Keratinocyte (primary cell): ENCODE measurements around the gene SLC16A4. TPM values are rescaled to one million over a fixed set of nuclear protein-coding genes. Genes with fewer than 3 reads are reported as not detected.

ENCODE experiments used
- DNase-seq: peaks from one replicate; pipeline ENCODE4 v3.0.0-alpha.2; 2011; ENCODE audit warnings: low read depth, missing footprints, low spot score
- FAIRE-seq: peaks from 2 replicates; lab custom pipeline; 2011; peaks lifted over from hg19 to GRCh38; lab: Jason Lieb, UNC
- H2AFZ ChIP-seq: 2 replicates; pipeline ENCODE4 v1.6.0; 2012; ENCODE audit warnings: low read length, control low read depth, inconsistent platforms; ENCODE audit not compliant: control insufficient read depth
- H3K27ac ChIP-seq: 2 replicates; pipeline ENCODE4 v1.5.1; 2011; ENCODE audit warnings: low read length; ENCODE audit not compliant: control insufficient read depth, insufficient read depth
- H3K27me3 ChIP-seq: 3 replicates; pipeline ENCODE4 v1.6.0; 2011; ENCODE audit warnings: low read length; ENCODE audit not compliant: control insufficient read depth, insufficient read depth; ENCODE audit errors: extremely low read depth
- H3K36me3 ChIP-seq, 2 experiments: 2 replicates in 1 of 2; 3 replicates in 1 of 2; pipeline ENCODE4 v1.5.1; 2011; ENCODE audit warnings: low read length in 2 of 2, mild to moderate bottlenecking in 1 of 2; ENCODE audit not compliant: control insufficient read depth in 2 of 2, insufficient read depth in 2 of 2; ENCODE audit errors: extremely low read depth in 1 of 2
- H3K4me1 ChIP-seq: 3 replicates; pipeline ENCODE4 v1.5.1; 2011; ENCODE audit warnings: low read length; ENCODE audit not compliant: control insufficient read depth, insufficient read depth; ENCODE audit errors: extremely low read depth
- H3K4me2 ChIP-seq: 3 replicates; pipeline ENCODE4 v1.6.0; 2011; ENCODE audit warnings: low read depth, low read length; ENCODE audit not compliant: control insufficient read depth, insufficient read depth; ENCODE audit errors: extremely low read depth
- H3K4me3 ChIP-seq, 3 experiments: fragments of 200-600 bp in 1 of 3; sonication (generic) in 1 of 3; 2 replicates in 2 of 3; 3 replicates in 1 of 3; pipeline ENCODE4 v1.5.1; 2011 to 2016; ENCODE audit warnings: low read length in 3 of 3, mild to moderate bottlenecking in 3 of 3, control low read depth in 2 of 3, inconsistent platforms in 1 of 3, low read depth in 1 of 3, mixed read lengths in 1 of 3, mixed run types in 1 of 3, moderate library complexity in 1 of 3; ENCODE audit not compliant: control insufficient read depth in 2 of 3, insufficient read depth in 2 of 3; ENCODE audit errors: extremely low read depth in 1 of 3
- H3K79me2 ChIP-seq: 2 replicates; pipeline ENCODE4 v1.6.0; 2012; ENCODE audit warnings: low read length; ENCODE audit not compliant: control insufficient read depth, insufficient read depth
- H3K9ac ChIP-seq: 3 replicates; pipeline ENCODE4 v1.6.0; 2011; ENCODE audit warnings: low read length; ENCODE audit not compliant: control insufficient read depth, insufficient read depth; ENCODE audit errors: extremely low read depth
- H3K9me1 ChIP-seq: 3 replicates; pipeline ENCODE4 v1.6.0; 2011; ENCODE audit warnings: low read length; ENCODE audit not compliant: control insufficient read depth, insufficient read depth; ENCODE audit errors: extremely low read depth
- H3K9me3 ChIP-seq: 2 replicates; pipeline ENCODE4 v1.5.1; 2012; ENCODE audit warnings: low read depth, low read length; ENCODE audit not compliant: control insufficient read depth
- H4K20me1 ChIP-seq: 3 replicates; pipeline ENCODE4 v1.6.0; 2011; ENCODE audit warnings: low read length; ENCODE audit not compliant: control insufficient read depth, insufficient read depth; ENCODE audit errors: extremely low read depth
- EZH2 ChIP-seq: IDR thresholded peaks from one replicate; pipeline ENCODE4 v1.6.1; 2012; ENCODE audit warnings: inconsistent platforms, mild to moderate bottlenecking, low read length, moderate library complexity
- dilution Hi-C: fragments of 300-500 bp; cut with MboI; formaldehyde crosslinking; loops from one replicate; pipeline ENCODE4 v1.7.0; 2020; ENCODE audit warnings: low sequenced_read_pairs; ENCODE audit not compliant: extremely low pct_ligation_motif_present
- polyA plus RNA-seq, 5 experiments: library from polyadenylated mRNA; depleted of rRNA in 3 of 5; stranded (reverse) in 3 of 5; stranded (forward) in 1 of 5; unstranded in 1 of 5; fragments of >200 nt; gene quantifications; 1 replicate in 1 of 5; 2 replicates in 3 of 5; 3 replicates in 1 of 5; pipeline versions ENCODE4 v1.2.1 to v1.2.3, GENCODE V29; 2011 to 2012; ENCODE audit warnings: missing spikeins in 2 of 5, low read depth in 1 of 5, low replicate concordance in 1 of 5
- TF ChIP-seq, protein P1 (sequence below), 3 experiments: IDR thresholded peaks in 1 of 3; conservative IDR thresholded peaks in 1 of 3; optimal IDR thresholded peaks in 1 of 3; 2 replicates in 2 of 3; 3 replicates in 1 of 3; pipeline versions ENCODE3 to v1.5.1; 2011; ENCODE audit warnings: low read length in 3 of 3, mild to moderate bottlenecking in 3 of 3, moderate library complexity in 2 of 3, control low read depth in 1 of 3, inconsistent platforms in 1 of 3; ENCODE audit not compliant: insufficient read depth in 2 of 3; ENCODE audit errors: extremely low read depth in 1 of 3

The SLC16A4 gene
- polyA plus RNA-seq, 1 donor (not counting 4 experiments of a cell fraction or from before 2014, with no cell fraction given), result 0.92 TPM

DNA sequence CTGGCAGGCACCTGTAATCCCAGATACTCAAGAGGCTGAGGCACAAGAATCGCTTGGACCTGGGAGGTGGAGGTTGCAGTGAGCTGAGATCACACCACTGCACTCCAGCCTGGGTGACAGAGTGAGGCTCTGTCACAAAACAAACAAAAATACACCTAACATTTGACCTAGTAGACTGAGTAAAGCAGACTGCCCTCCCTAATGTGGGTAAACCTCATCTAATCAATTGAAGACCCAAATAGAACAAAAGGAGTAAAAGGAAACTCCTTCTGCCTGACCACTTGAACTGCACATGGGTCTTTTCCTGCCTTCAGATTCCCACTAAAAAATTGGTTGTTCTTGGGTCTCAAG is 70.7 kb downstream of the SLC16A4 start:
- Histone ChIP-seq H3K4me3 (no peak overlapping the region), H3K79me2 (no peaks in the 10 kb centered on the region), H3K4me2 (no peak overlapping the region), H4K20me1 (no peaks in the 10 kb centered on the region), H3K36me3 (no peaks in the 10 kb centered on the region), H3K9me3 (no peaks in the 10 kb centered on the region), H2AFZ (no peak overlapping the region), H3K9me1 (no peaks in the 10 kb centered on the region), H3K9ac (no peak overlapping the region), H3K4me1 (no peaks in the 10 kb centered on the region), H3K27me3 (no peaks in the 10 kb centered on the region), H3K27ac (no peak overlapping the region)
- no peak for DNase-seq
- TF ChIP-seq, protein P1, sequence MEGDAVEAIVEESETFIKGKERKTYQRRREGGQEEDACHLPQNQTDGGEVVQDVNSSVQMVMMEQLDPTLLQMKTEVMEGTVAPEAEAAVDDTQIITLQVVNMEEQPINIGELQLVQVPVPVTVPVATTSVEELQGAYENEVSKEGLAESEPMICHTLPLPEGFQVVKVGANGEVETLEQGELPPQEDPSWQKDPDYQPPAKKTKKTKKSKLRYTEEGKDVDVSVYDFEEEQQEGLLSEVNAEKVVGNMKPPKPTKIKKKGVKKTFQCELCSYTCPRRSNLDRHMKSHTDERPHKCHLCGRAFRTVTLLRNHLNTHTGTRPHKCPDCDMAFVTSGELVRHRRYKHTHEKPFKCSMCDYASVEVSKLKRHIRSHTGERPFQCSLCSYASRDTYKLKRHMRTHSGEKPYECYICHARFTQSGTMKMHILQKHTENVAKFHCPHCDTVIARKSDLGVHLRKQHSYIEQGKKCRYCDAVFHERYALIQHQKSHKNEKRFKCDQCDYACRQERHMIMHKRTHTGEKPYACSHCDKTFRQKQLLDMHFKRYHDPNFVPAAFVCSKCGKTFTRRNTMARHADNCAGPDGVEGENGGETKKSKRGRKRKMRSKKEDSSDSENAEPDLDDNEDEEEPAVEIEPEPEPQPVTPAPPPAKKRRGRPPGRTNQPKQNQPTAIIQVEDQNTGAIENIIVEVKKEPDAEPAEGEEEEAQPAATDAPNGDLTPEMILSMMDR (optimal IDR thresholded peaks at IDR 0.05 in 1 of 3, IDR thresholded peaks at IDR 0.05 in 1 of 3, conservative IDR thresholded peaks at IDR 0.05 in 1 of 3; ENCODE audit: extremely low read depth in 1 of 3, insufficient read depth in 2 of 3, low read length in 3 of 3), result no peak
- TF ChIP-seq EZH2, result no peak
- FAIRE-seq, result no peak
- dilution Hi-C loops, result no loop called here

DNA sequence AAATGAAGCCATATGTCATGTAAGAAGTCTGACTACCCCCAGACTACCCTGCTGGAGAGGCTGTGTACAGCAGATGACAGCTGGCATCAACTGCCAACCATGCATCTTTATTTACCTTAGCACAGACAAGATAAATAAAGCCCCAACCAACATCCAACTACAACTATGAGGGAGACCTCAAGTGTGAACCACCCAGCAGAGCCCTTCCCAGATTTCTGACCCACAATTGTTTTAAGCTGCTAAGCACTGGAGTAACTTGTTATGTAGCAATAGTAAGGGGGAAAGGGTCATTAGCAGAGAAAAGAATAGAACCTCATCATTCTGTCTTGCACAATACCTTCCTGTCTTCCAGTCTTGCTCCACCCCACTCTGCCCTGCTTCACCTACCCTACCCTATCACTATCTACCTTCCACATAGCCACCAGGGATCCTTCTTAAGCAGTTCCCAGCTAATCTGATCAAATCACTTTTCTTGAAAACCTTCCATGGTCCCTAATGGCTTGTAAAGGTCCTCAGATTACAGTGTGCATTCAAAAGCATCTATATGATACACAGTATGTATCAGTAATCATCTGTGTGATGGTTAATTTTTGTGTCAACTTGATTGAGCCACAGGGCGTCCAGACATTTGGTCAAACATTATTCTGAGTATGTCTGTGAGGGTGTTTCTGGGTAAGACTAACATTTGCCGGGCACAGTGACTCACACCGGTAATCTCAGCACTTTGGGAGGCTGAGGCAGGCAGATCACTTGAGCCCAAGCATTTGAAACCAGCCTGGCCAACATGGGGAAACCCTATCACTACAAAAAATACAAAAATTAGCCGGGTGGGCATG is 71.3 kb downstream of the SLC16A4 start:
- dilution Hi-C loops, result no loop called here
- H3K79me2 ChIP-seq, result no peaks in the 10 kb centered on the region
- FAIRE-seq, result no peak
- H3K4me3 ChIP-seq, result no peak overlapping the region
- no peaks in the 10 kb centered on the region for H3K4me1 ChIP-seq
- no peaks in the 10 kb centered on the region for H3K9me1 ChIP-seq
- no peak overlapping the region for H3K4me2 ChIP-seq
- TF ChIP-seq, protein P1 (optimal IDR thresholded peaks at IDR 0.05 in 1 of 3, IDR thresholded peaks at IDR 0.05 in 1 of 3, conservative IDR thresholded peaks at IDR 0.05 in 1 of 3; ENCODE audit: extremely low read depth in 1 of 3, insufficient read depth in 2 of 3, low read length in 3 of 3), result no peak
- no peak for TF ChIP-seq EZH2
- no peak for DNase-seq
- H3K27ac ChIP-seq, result no peak overlapping the region
- no peaks in the 10 kb centered on the region for H3K36me3 ChIP-seq
- no peaks in the 10 kb centered on the region for H4K20me1 ChIP-seq
- H3K27me3 ChIP-seq, result no peaks in the 10 kb centered on the region
- no peaks in the 10 kb centered on the region for H3K9me3 ChIP-seq
- H3K9ac ChIP-seq, result no peak overlapping the region
- no peak overlapping the region for H2AFZ ChIP-seq
